Aorta (tissue), 5 donors: ENCODE data around the gene TOR1A. TPM values are rescaled to one million over a fixed set of nuclear protein-coding genes. Genes with fewer than 3 reads are reported as not detected.

ENCODE experiments used
- ATAC-seq: fragments of 200-7000 bp; cut with Tn5 transposase; one replicate; pipeline ENCODE4 v1.9.1; 2022; ENCODE audit warnings: moderate library complexity; ENCODE audit not compliant: low FRiP score
- DNase-seq, 2 donors: peaks; one replicate each; pipeline ENCODE4 v3.0.0-alpha.2; 2020
- H3K27ac ChIP-seq, 2 donors: one replicate each; pipeline ENCODE4 v1.5.1; 2013; ENCODE audit warnings: low read length in 2 of 2, mild to moderate bottlenecking in 2 of 2, moderate library complexity in 2 of 2, control low read depth in 1 of 2, inconsistent platforms in 1 of 2, low read depth in 1 of 2
- H3K27me3 ChIP-seq, 2 donors: one replicate each; pipeline ENCODE4 v1.6.1; 2013; ENCODE audit warnings: control low read depth in 1 of 2, low read length in 1 of 2, mild to moderate bottlenecking in 1 of 2, moderate library complexity in 1 of 2; ENCODE audit not compliant: insufficient read depth in 2 of 2, control insufficient read depth in 1 of 2
- H3K36me3 ChIP-seq, 2 donors: one replicate each; pipeline ENCODE4 v1.6.1; 2013; ENCODE audit warnings: control low read depth in 1 of 2, low read length in 1 of 2, mild to moderate bottlenecking in 1 of 2; ENCODE audit not compliant: insufficient read depth in 2 of 2, control insufficient read depth in 1 of 2
- H3K4me1 ChIP-seq, 2 donors: one replicate each; pipeline ENCODE4 v1.6.1; 2013; ENCODE audit warnings: low read length in 2 of 2, control low read depth in 1 of 2, mild to moderate bottlenecking in 1 of 2, moderate library complexity in 1 of 2; ENCODE audit not compliant: insufficient read depth in 2 of 2, control insufficient read depth in 1 of 2
- H3K4me3 ChIP-seq, 2 donors: one replicate each; pipeline ENCODE4 v1.5.1; 2013; ENCODE audit warnings: low read length in 2 of 2, control low read depth in 1 of 2, mild to moderate bottlenecking in 1 of 2
- H3K9me3 ChIP-seq: one replicate; pipeline ENCODE4 v1.6.1; 2013; ENCODE audit warnings: mild to moderate bottlenecking, low read length; ENCODE audit not compliant: control insufficient read depth
- WGBS, 2 donors: extraction: QIAGEN DNeasy Blood & Tissue Kit; methylation state at CpG; one replicate each; pipeline ENCODE4 v1.1.7; 2013; 5-methylcytosine and 5-hydroxymethylcytosine counted together
- intact Hi-C, 2 donors: fragments of 100-400 bp; cut with DNase I; formaldehyde crosslinking; loops; one replicate each; pipeline versions ENCODE4 v1.14.2 to v1.15.0; 2022
- polyA plus RNA-seq, 2 donors: library from polyadenylated mRNA; stranded (reverse); fragments of 200-250 nt; gene quantifications; one replicate each; pipeline ENCODE4 v1.2.3, GENCODE V29; 2013
- total RNA-seq, 2 donors: library from RNA; stranded (reverse); fragmentation: NEBNext Ultra II Directional; extraction: Animal tissue kit (Norgen Biotek cat#: 25700); gene quantifications; one replicate each; pipeline ENCODE4 v1.2.1, GENCODE V29; 2021
- donor health status: healthy with polysubstance abuse.
- donor health status: Bipolar disorder and iron deficiency.
- donor health status: DM: no; HTN: no; CAD: no.
- donor health status: DM: no; HTN: no; CAD: no.
- donor health status: DM: yes; HTN: yes; CAD: no.

Gene TOR1A
- total and polyA plus RNA-seq, 4 donors, result 25.2 to 29.0 (median 26.4) TPM

- no peak overlapping the region for H3K27ac ChIP-seq
- no peak for ATAC-seq
- WGBS, 2 donors, result 85 to 89% methylated on average over 14 of the region's 14 CpGs
- no peaks in the 10 kb centered on the region for H3K27me3 ChIP-seq
- H3K9me3 ChIP-seq, result no peaks in the 10 kb centered on the region
- intact Hi-C loops, result no loop called here
- H3K4me1 ChIP-seq, result no peaks in the 10 kb centered on the region
- peaks cover 0 to 2% of the 10 kb centered on the region in 2 donors for H3K36me3 ChIP-seq
- no peak overlapping the region for H3K4me3 ChIP-seq
- DNase-seq, result no peak
These were observed 7.2 kb downstream of the TOR1A start for GRCh38 chr9:129816501-129817435.

- no peak for ATAC-seq
- intact Hi-C loops, result no loop called here
- peaks cover 0 to 2% of the 10 kb centered on the region in 2 donors for H3K36me3 ChIP-seq
These were observed 8.7 kb downstream of the TOR1A start for GRCh38 chr9:129815278-129815677.

GRCh38 chr9:129814432-129815223 is 9.3 kb downstream of the TOR1A start:
- DNase-seq (no peak), ATAC-seq (no peak)
- no peaks in the 10 kb centered on the region for H3K4me1 ChIP-seq
- no peaks in the 10 kb centered on the region for H3K27me3 ChIP-seq
- intact Hi-C loops, result no loop called here
- H3K4me3 ChIP-seq, result no peak overlapping the region
- peaks cover 0 to 2% of the 10 kb centered on the region in 2 donors for H3K36me3 ChIP-seq
- WGBS, 2 donors, result 84% methylated on average over 17 of the region's 17 CpGs
- no peak overlapping the region for H3K27ac ChIP-seq
- no peaks in the 10 kb centered on the region for H3K9me3 ChIP-seq

More at GRCh38 chr9:129815278-129815677, 8.7 kb downstream of the TOR1A start:
- no peaks in the 10 kb centered on the region for H3K27me3 ChIP-seq
- H3K4me1 ChIP-seq, result no peaks in the 10 kb centered on the region
- no peak overlapping the region for H3K27ac ChIP-seq
- no peak for DNase-seq
- 82 to 84% methylated on average over 9 to 11 of the region's 11 CpGs for WGBS, 2 donors
- no peaks in the 10 kb centered on the region for H3K9me3 ChIP-seq
- H3K4me3 ChIP-seq, result no peak overlapping the region

- DNase-seq (no peak), ATAC-seq (no peak)
- no peaks in the 10 kb centered on the region for H3K9me3 ChIP-seq
- peaks cover 0 to 4% of the 10 kb centered on the region in 2 donors for H3K36me3 ChIP-seq
- no peaks in the 10 kb centered on the region for H3K4me1 ChIP-seq
- no peak overlapping the region for H3K4me3 ChIP-seq
- H3K27ac ChIP-seq, result no peak overlapping the region
- H3K27me3 ChIP-seq, result no peaks in the 10 kb centered on the region
- WGBS, 2 donors, result 71 to 77% methylated on average over 9 of the region's 9 CpGs
- intact Hi-C loops, result no loop called here
These were observed 10.3 kb downstream of the TOR1A start for GRCh38 chr9:129813661-129814060.

- no peaks in the 10 kb centered on the region for H3K27me3 ChIP-seq
- intact Hi-C loops, result no loop called here
- H3K9me3 ChIP-seq, result no peaks in the 10 kb centered on the region
- H3K36me3 ChIP-seq, result peaks cover 0 to 4% of the 10 kb centered on the region in 2 donors
- ATAC-seq, result no peak
- no peaks in the 10 kb centered on the region for H3K4me1 ChIP-seq
- no peak for DNase-seq
- H3K27ac ChIP-seq, result no peak overlapping the region
- WGBS, 2 donors, result 83 to 86% methylated on average over 9 of the region's 9 CpGs
- H3K4me3 ChIP-seq, result no peak overlapping the region
These were observed 11.6 kb downstream of the TOR1A start for GRCh38 chr9:129812385-129812784.

- Histone ChIP-seq H3K36me3 (peaks cover 0 to 3% of the 10 kb centered on the region in 2 donors), H3K4me1 (no peaks in the 10 kb centered on the region), H3K27ac (no peak overlapping the region), H3K9me3 (no peaks in the 10 kb centered on the region), H3K4me3 (no peak overlapping the region), H3K27me3 (no peaks in the 10 kb centered on the region)
- intact Hi-C loops, result no loop called here
- DNase-seq, result no peak
- ATAC-seq, result no peak
- WGBS, 2 donors, result 81 to 82% methylated on average over 6 of the region's 6 CpGs
These were observed 12.0 kb downstream of the TOR1A start for GRCh38 chr9:129811967-129812363.

GRCh38 chr9:129810788-129811187 is 13.1 kb downstream of the TOR1A start:
- H3K27me3 ChIP-seq, result no peaks in the 10 kb centered on the region
- no peak overlapping the region for H3K4me3 ChIP-seq
- DNase-seq, result no peak
- intact Hi-C loops, result no loop called here
- ATAC-seq, result no peak
- no peaks in the 10 kb centered on the region for H3K9me3 ChIP-seq
- peaks cover 0 to 3% of the 10 kb centered on the region in 2 donors for H3K36me3 ChIP-seq
- no peak overlapping the region for H3K27ac ChIP-seq
- 78% methylated on average over 6 of the region's 6 CpGs for WGBS, 2 donors
- H3K4me1 ChIP-seq, result no peaks in the 10 kb centered on the region

GRCh38 chr9:129810116-129810515 is 13.8 kb downstream of the TOR1A start:
- DNase-seq (no peak), ATAC-seq (no peak)
- H3K9me3 ChIP-seq, result no peaks in the 10 kb centered on the region
- no peaks in the 10 kb centered on the region for H3K27me3 ChIP-seq
- intact Hi-C loops, result no loop called here
- H3K36me3 ChIP-seq, result peaks cover 0 to 3% of the 10 kb centered on the region in 2 donors
- 84 to 86% methylated on average over 11 of the region's 11 CpGs for WGBS, 2 donors
- no peak overlapping the region for H3K27ac ChIP-seq
- H3K4me3 ChIP-seq, result no peak overlapping the region
- no peaks in the 10 kb centered on the region for H3K4me1 ChIP-seq
